BE2C (cell line): ENCODE measurements around the gene FBXW11.

Experiments
- DNase-seq: peaks from one replicate; pipeline ENCODE4 v3.0.0-alpha.2; 2020
- H3K27me3 ChIP-seq: fragments of 250-450 bp; sonication (Bioruptor Pico); 2 replicates; pipeline ENCODE4 v1.5.1; 2020; ENCODE audit warnings: mild to moderate bottlenecking
- H3K36me3 ChIP-seq: fragments of 250-450 bp; sonication (Bioruptor Pico); 2 replicates; pipeline ENCODE4 v1.5.1; 2020; ENCODE audit warnings: mild to moderate bottlenecking
- H3K4me1 ChIP-seq: fragments of 250-450 bp; sonication (Bioruptor Pico); 2 replicates; pipeline ENCODE4 v1.5.1; 2020
- H3K4me3 ChIP-seq: 2 replicates; pipeline ENCODE4 v1.5.1; 2011; ENCODE audit warnings: low read depth, low read length
- H3K9me3 ChIP-seq: fragments of 250-450 bp; sonication (Bioruptor Pico); 2 replicates; pipeline ENCODE4 v1.5.1; 2020
- CTCF ChIP-seq: IDR thresholded peaks from 2 replicates; pipeline ENCODE4 v1.5.1; 2012; ENCODE audit warnings: mild to moderate bottlenecking, low read depth, low read length

FBXW11 gene

GRCh38 chr5:171961117-171961516, 45.3 kb downstream of the FBXW11 start:
- no peak overlapping the region for H3K4me3 ChIP-seq
- no peak for TF ChIP-seq CTCF
- H3K27me3 ChIP-seq = no peaks in the 10 kb centered on the region
- DNase-seq = no peak
- H3K36me3 ChIP-seq = no peaks in the 10 kb centered on the region
- H3K4me1 ChIP-seq = peaks cover 4% of the 10 kb centered on the region; the same call in 1 of the 2 replicates
- H3K9me3 ChIP-seq = no peaks in the 10 kb centered on the region

- no peak for TF ChIP-seq CTCF
- no peaks in the 10 kb centered on the region for H3K9me3 ChIP-seq
- no peaks in the 10 kb centered on the region for H3K27me3 ChIP-seq
- DNase-seq = no peak
- no peak overlapping the region for H3K4me3 ChIP-seq
- H3K4me1 ChIP-seq = no peaks in the 10 kb centered on the region
- H3K36me3 ChIP-seq = no peaks in the 10 kb centered on the region
These were observed 48.7 kb downstream of the FBXW11 start for GRCh38 chr5:171957591-171958251.

- H3K9me3 ChIP-seq = no peaks in the 10 kb centered on the region
- DNase-seq = no peak
- no peaks in the 10 kb centered on the region for H3K36me3 ChIP-seq
- no peak for TF ChIP-seq CTCF
- no peak overlapping the region for H3K4me3 ChIP-seq
- H3K4me1 ChIP-seq = no peaks in the 10 kb centered on the region
- no peaks in the 10 kb centered on the region for H3K27me3 ChIP-seq
These were observed 49.4 kb downstream of the FBXW11 start for GRCh38 chr5:171956887-171957495.

GRCh38 chr5:171956314-171956713, 50.1 kb downstream of the FBXW11 start:
- no peak for TF ChIP-seq CTCF
- no peaks in the 10 kb centered on the region for H3K4me1 ChIP-seq
- DNase-seq = no peak

GRCh38 chr5:171955761-171956160, 50.7 kb downstream of the FBXW11 start:
- Histone ChIP-seq H3K27me3 (no peaks in the 10 kb centered on the region), H3K9me3 (no peaks in the 10 kb centered on the region), H3K4me1 (no peaks in the 10 kb centered on the region), H3K36me3 (no peaks in the 10 kb centered on the region), H3K4me3 (no peak overlapping the region)
- no peak for DNase-seq
- no peak for TF ChIP-seq CTCF

More at GRCh38 chr5:171956314-171956713, 50.1 kb downstream of the FBXW11 start:
- no peaks in the 10 kb centered on the region for H3K9me3 ChIP-seq
- no peak overlapping the region for H3K4me3 ChIP-seq
- H3K27me3 ChIP-seq = no peaks in the 10 kb centered on the region
- no peaks in the 10 kb centered on the region for H3K36me3 ChIP-seq

- Histone ChIP-seq H3K27me3 (no peaks in the 10 kb centered on the region), H3K36me3 (no peaks in the 10 kb centered on the region), H3K4me3 (no peak overlapping the region), H3K4me1 (no peaks in the 10 kb centered on the region), H3K9me3 (no peaks in the 10 kb centered on the region)
- no peak for TF ChIP-seq CTCF
- no peak for DNase-seq
These were observed 51.7 kb downstream of the FBXW11 start for GRCh38 chr5:171954721-171955120.
